ENCODE results near the gene KCNJ5.
A peak's percentile ranks its signal among the peaks of the same experiment; 100 is the strongest.

KCNJ5 gene

GRCh38 chr11:128934351-128934750 lies 43.2 kb downstream of the KCNJ5 start:
- no peak for FAIRE-seq

- FAIRE-seq = no peak
Measured at GRCh38 chr11:128934926-128935325, 43.8 kb downstream of the KCNJ5 start.

GRCh38 chr11:128936606-128937251 lies 45.6 kb downstream of the KCNJ5 start:
- FAIRE-seq = no peak

- no peak for FAIRE-seq
Measured at GRCh38 chr11:128937480-128937879, 46.3 kb downstream of the KCNJ5 start.

GRCh38 chr11:128938156-128938885 lies 47.2 kb downstream of the KCNJ5 start:
- no peak for FAIRE-seq

- no peak for FAIRE-seq
Measured at GRCh38 chr11:128939591-128939990, 48.4 kb downstream of the KCNJ5 start.

GRCh38 chr11:128940156-128940555 lies 49.0 kb downstream of the KCNJ5 start:
- FAIRE-seq = no peak

GRCh38 chr11:128940603-128941002 lies 49.4 kb downstream of the KCNJ5 start:
- no peak for FAIRE-seq

GRCh38 chr11:128941110-128941509 lies 50.0 kb downstream of the KCNJ5 start:
- FAIRE-seq = no peak

- no peak for FAIRE-seq
Measured at GRCh38 chr11:128941573-128942271, 50.6 kb downstream of the KCNJ5 start.

GRCh38 chr11:128942272-128942612 lies 51.1 kb downstream of the KCNJ5 start:
- FAIRE-seq = no peak

GRCh38 chr11:128942817-128943427 lies 51.8 kb downstream of the KCNJ5 start, which contains the start of gene TP53AIP1:
TSS of gene TP53AIP1 (minus strand) at chr11:128942871. CDS start at chr11:128937818, 5,053 bp downstream.
- FAIRE-seq = no peak

GRCh38 chr11:128943428-128943976 lies 52.3 kb downstream of the KCNJ5 start:
- no peak for FAIRE-seq

- no peak for FAIRE-seq
Measured at GRCh38 chr11:128946648-128947047, 55.5 kb downstream of the KCNJ5 start.

- no peak for FAIRE-seq
Measured at GRCh38 chr11:128947773-128948172, 56.6 kb downstream of the KCNJ5 start.

GRCh38 chr11:128948583-128948982 lies 57.4 kb downstream of the KCNJ5 start:
- FAIRE-seq = no peak

- FAIRE-seq = no peak
Measured at GRCh38 chr11:128949791-128950454, 58.8 kb downstream of the KCNJ5 start.

GRCh38 chr11:128953151-128953550 lies 62.0 kb downstream of the KCNJ5 start:
- FAIRE-seq = no peak

GRCh38 chr11:128955636-128956035 lies 64.5 kb downstream of the KCNJ5 start:
- FAIRE-seq = no peak

- peak; percentile 60 for FAIRE-seq
Measured at GRCh38 chr11:128956401-128957201, 65.4 kb downstream of the KCNJ5 start.

GRCh38 chr11:128957202-128957482 lies 66.0 kb downstream of the KCNJ5 start:
- no peak for FAIRE-seq

- FAIRE-seq = no peak
Measured at GRCh38 chr11:128961645-128962044, 70.5 kb downstream of the KCNJ5 start.

Measured in G401.6 (cell line).